ELF-1 (cell line): ENCODE data around the gene TMEM184B.

Experiments used
- DNase-seq: peaks from one replicate; pipeline ENCODE4 v3.0.0-alpha.2; 2016; ENCODE audit warnings: low read depth, low spot score

Gene TMEM184B

GRCh38 chr22:38282397-38282796 lies 9.6 kb upstream of the TMEM184B start:
- DNase-seq: no peak

GRCh38 chr22:38276166-38276565 lies 3.4 kb upstream of the TMEM184B start:
- no peak for DNase-seq

GRCh38 chr22:38273135-38273826 lies 471 bp upstream of the TMEM184B start:
- DNase-seq: no peak

- no peak for DNase-seq
These were observed 860 bp downstream of the TMEM184B start for GRCh38 chr22:38271927-38272372.

GRCh38 chr22:38271101-38271500 lies 1.7 kb downstream of the TMEM184B start:
- no peak for DNase-seq

GRCh38 chr22:38270091-38270992 lies 2.5 kb downstream of the TMEM184B start:
- no peak for DNase-seq

GRCh38 chr22:38269466-38269865 lies 3.3 kb downstream of the TMEM184B start:
- no peak for DNase-seq

GRCh38 chr22:38267086-38267485 lies 5.7 kb downstream of the TMEM184B start:
- DNase-seq: no peak

- DNase-seq: no peak
These were observed 6.7 kb downstream of the TMEM184B start for GRCh38 chr22:38266120-38266519.

GRCh38 chr22:38264322-38264843 lies 8.4 kb downstream of the TMEM184B start:
- DNase-seq: no peak

GRCh38 chr22:38262051-38262795 lies 10.6 kb downstream of the TMEM184B start:
- DNase-seq: peak; percentile 77

GRCh38 chr22:38260761-38261681 lies 11.8 kb downstream of the TMEM184B start:
- DNase-seq: no peak

- no peak for DNase-seq
These were observed 13.4 kb downstream of the TMEM184B start for GRCh38 chr22:38259370-38259769.

- DNase-seq: no peak
These were observed 13.9 kb downstream of the TMEM184B start for GRCh38 chr22:38258895-38259294.

- DNase-seq: no peak
These were observed 15.1 kb downstream of the TMEM184B start for GRCh38 chr22:38257650-38258250.

GRCh38 chr22:38257181-38257580 lies 15.6 kb downstream of the TMEM184B start:
- DNase-seq: no peak

- DNase-seq: no peak
These were observed 17.1 kb downstream of the TMEM184B start for GRCh38 chr22:38255697-38256096.

GRCh38 chr22:38251341-38251692 lies 21.5 kb downstream of the TMEM184B start:
- no peak for DNase-seq

GRCh38 chr22:38250643-38251340 lies 22.0 kb downstream of the TMEM184B start:
- no peak for DNase-seq
